GM19397 (cell line): ENCODE measurements around the gene P2RY2.
"Not testable (repeated sequence)": the region's sequence is repeated elsewhere in the genome, so short reads cannot be mapped to it uniquely, and the experiment has no call there.

ENCODE experiments used
- ATAC-seq: cut with Tn5 transposase; IDR thresholded peaks from one replicate; pipeline ENCODE4 v1.9.1; 2021; ENCODE audit warnings: mild to moderate bottlenecking, moderate library complexity; ENCODE audit not compliant: unreplicated experiment

P2RY2 gene

DNA sequence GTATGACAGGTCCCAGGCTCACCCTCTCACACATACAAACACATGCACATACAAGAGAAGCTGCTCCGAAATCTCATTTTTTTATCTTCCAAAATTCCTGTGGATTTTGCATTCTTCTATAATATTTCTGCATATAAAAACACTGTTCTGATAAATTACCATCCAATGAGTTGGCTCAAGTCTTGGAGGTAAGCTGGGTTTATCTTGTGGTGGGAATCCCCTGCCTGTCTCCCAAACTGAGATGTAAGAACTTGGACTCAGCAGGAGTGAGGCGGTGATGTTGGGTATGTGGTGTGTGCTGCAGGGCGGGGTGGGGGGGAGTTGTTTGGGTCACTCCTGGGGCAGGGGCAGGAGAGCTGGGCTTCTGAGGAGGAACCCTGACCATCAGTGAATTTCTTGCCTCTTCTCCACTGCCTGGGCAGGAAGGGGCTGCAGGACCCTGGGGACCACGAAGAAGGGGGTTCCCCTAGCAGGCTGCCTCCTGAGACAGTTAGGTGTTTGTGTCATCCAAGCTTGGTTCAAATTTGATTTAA is 47.3 kb downstream of the P2RY2 start:
- no peak for ATAC-seq

GRCh38 chr11:73265853-73266645 is 48.0 kb downstream of the P2RY2 start:
- ATAC-seq: no peak

DNA sequence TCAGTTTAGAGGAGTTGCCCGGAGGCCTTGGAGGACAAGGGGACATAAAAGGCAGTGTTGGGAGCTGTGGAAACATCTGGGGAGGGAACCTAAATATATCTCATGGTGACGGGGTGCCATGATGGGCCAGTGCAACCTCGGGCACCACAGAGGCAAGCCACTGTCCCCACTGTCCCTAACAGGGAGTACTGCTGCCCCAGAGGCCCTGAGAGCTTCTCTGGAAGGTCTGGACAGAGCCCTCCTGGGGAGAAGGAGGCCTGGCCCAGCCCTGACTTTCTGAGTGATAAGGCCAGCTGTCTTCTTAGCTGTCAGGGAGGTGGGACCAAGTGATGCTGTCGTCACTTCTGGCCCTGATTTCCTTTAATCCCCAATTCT is 48.6 kb downstream of the P2RY2 start:
- no peak for ATAC-seq

DNA sequence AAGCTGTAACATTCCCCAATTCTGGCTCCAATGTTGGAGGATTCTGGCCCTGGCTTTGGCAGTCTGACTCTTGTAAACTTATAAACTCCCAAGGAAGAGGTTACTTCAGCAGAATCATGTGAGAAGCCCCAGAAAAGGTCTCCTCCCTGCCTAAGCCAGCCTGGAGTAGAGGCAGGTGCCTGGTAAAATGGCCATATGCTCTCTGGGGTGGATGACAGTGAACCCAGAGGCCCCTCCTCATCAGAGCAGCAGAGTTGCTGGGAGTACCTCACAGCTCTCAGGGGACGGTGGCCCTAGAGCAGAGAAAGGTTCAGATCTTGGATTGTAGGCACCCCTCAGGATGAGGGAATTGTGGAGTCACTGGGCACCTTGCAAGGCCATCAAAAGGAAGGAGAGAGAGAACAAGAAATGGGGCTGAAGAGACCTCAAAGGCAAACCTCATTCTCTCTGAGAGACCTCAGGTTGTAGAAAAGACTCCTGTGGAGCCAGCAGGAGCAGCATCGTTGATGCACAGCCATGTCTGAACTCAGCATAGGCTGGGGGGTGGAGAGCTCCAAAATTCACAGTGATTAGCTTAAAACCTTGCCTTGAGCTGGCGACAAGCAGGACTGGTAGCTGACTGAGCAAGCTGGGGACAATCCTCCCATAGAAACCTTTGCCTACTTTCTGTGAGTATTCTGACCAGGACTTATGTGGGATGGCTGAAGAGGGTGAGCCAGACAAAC is 49.2 kb downstream of the P2RY2 start:
- no peak for ATAC-seq

- ATAC-seq: no peak
These were observed 49.9 kb downstream of the P2RY2 start for GRCh38 chr11:73267906-73268540.

GRCh38 chr11:73268671-73269271 is 50.7 kb downstream of the P2RY2 start:
- ATAC-seq: no peak

DNA sequence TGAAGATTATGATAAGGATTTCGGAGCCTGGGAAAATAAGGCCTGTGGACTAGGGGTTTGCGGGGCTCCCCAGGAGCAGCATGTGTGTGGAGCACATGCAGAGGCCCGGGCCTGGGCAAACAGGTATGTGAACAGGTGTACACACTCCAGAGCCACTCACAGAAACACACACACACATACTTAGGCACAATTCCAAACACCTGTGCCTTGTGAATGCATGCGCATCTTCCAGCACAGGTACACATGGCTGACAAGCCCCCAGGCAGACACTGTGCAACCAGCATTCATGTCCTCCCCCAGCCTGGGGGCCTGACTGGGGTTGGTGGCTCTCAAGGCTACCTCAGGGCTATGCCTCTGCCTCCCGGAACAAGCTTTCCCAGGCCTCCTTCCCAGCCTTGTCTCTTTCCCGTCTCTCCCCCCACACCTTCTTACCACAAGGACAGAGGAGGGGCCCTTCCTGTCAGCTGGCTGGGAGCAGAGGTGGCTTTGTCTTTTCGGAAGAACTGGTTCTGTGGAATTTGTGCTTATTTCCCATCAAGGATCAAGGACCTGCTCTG is 51.5 kb downstream of the P2RY2 start:
- no peak for ATAC-seq

DNA sequence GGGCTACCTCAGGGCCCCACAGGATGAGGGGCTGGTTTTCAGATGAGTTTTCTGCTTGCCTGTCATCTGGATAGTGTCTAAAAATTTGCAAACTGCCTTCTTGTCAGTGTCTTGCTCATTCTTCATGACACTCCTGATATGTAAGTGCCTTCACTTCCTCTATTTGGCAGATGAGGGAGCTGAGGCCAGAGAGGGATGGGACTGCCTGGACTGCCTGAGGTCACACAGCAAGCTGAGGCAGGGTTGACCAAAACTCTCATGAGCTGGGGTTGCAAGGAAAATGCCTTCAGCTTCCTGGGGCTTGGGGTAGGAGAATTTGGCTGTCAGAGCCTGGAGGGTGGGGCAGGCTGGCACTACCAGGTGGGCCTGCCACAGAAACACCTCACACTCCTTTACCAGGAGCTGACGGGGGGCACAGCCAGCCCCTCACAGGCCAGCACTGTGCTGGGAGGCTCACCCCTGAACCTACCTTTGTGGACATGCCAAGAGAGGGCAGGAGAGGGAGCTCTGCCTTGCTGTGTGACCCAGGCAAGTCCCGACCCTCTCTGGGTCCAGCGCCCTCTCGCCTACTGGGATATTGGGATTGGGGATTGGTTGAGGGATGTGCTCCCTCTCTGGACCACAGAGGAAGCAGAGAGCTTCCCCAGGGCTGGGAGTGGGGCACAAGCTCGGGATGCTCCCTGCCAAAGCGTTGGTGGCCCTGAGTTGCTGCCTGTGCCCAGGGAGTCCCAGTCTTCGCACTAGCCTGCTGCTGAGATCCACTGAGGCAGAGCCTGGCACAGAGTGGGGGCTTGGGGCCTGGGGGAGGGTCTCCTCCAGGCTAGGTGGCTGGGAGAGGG is 52.2 kb downstream of the P2RY2 start:
- no peak for ATAC-seq

DNA sequence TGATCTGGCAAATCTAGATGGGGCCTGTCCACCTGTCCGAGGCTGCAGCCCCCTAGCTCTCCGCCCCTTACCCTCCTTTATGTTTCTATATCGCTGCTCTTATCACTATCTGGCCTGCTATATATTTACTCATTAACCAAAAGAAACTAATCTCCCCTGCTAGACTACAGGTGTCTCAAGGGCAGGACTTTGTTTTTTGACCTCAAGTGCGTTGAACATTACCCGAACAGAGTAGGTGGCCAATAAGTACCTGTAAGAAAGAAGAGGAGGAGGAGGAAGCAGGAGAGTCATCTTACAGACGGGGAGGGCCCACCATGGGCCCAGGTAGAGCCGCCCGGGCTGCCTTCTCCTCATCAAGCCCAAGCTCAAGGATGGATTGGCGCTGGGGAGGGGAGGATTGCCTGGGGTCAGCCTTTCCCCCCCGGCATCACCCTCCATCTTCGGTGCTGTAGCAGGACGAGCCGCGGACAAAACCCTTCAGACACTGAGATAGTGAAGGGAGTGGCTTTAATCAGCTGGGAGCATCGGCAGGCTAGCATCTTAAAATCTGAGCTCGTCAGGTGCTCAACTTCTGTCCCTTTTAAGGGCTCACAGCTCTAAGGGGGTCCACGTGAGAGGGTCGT is 52.9 kb downstream of the P2RY2 start:
- ATAC-seq: no peak

DNA sequence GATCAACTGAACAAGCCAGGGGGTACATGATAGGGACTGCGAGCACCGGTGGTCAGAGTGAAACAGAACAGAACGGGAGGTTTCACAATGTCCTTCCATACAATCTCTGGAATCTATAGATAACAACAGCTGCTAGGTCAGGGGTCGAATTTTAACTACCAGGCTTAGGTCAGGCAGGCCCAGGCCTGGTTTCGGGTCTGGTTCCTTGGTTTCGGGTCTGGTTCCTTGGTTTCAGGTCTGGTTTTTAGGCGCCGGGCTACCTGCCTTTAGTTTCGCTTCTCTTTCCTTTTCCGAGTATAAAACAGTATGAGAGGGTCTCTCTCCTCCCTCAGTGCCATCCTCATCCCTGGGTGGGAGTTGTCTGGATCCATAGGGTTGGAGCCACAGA is 53.4 kb downstream of the P2RY2 start:
- not testable (repeated sequence) for ATAC-seq

DNA sequence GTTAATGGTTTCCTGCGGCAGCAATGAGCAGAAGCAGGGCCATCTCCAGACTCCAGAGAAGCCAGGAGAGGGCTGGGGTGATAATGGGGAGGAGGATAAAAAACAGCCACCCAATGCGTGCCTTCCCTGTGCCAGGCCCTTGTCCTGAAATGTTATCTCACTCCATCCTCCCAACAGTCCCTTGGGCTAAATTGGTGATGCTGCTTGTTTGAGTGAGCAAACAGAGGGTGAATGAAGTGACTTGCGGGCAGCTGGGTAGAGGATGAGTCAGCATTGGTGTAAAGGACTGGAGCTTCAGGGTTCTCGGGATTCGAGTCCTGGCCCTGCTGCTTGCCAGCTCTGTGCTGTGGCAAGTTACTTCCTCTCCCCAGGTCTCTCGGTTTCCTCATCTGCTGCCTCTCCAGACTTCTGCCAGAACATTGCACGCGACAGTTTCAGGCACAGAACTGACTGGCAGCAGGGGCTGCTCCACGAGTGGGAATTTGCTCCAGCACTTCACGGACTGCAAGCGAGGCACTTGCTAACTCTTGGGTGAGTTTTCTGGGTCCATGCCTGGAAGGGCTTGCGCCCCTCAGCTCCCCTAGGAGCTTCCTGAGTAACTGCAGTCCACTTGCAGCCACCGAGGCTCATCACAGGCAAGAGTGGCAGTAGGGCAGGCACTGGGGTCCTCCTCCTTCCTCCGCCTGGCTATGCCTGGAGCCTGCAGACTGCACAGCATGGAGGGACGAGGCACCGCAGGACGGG is 54.0 kb downstream of the P2RY2 start, which contains the start of gene P2RY6:
Gene P2RY6, plus strand, starts transcription at position 403 of the 744 bp plus-strand sequence. CDS start 24,181 bp downstream, outside the sequence.
- ATAC-seq: no peak

GRCh38 chr11:73272680-73273038 is 54.6 kb downstream of the P2RY2 start:
- no peak for ATAC-seq

- no peak for ATAC-seq
These were observed 55.3 kb downstream of the P2RY2 start for GRCh38 chr11:73273222-73273895.

DNA sequence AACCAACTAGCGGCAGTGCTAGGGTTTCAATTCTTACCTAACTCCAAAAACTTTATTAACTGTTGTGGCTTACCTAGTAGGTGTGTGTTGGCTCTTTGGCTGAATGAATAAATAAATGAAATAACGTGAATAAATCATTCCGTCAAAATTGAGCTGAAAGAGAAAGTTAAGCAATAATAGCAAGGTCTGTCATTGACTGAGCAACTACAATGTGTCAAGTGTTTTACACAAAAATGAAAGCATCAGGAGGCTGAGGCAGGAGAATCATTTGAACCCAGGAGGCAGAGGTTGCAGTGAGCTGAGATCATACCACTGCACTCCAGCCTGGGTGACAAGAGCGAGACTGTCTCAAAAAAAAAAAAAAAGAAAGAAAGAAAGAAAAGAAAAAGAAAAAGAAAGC is 56.1 kb downstream of the P2RY2 start:
- ATAC-seq: not testable (repeated sequence)

DNA sequence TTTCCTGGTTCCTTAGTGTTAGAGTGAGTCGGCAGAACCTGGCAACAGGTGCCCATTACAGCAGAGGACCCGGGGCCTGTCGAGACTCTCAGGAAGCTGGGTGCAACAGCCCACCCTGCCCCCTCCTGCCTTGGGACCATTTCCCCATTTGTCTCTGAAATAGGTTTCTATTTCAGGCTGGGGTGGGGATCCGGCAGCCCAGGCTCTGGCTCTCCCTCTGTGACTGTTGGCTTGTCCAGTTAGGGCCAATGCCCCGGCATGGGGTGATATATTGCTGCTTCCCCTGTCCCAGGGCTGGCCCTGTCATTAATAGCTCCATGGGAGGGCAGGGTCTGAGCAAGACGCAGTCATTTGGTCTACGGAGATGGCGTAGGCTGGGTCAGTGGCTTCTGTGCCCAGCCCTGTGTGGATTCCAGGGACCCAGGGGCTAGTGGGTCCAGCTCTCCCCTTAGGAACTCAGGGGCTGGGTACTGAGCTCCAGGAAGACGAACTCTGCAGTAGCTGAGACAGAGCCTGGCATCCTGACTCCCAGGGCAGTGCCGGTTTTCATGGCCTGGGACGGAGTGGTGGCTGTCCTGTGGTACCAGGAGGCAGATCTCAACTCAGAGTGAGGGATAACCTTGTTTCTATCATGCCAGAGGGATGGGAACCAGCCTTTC is 56.8 kb downstream of the P2RY2 start:
- no peak for ATAC-seq

DNA sequence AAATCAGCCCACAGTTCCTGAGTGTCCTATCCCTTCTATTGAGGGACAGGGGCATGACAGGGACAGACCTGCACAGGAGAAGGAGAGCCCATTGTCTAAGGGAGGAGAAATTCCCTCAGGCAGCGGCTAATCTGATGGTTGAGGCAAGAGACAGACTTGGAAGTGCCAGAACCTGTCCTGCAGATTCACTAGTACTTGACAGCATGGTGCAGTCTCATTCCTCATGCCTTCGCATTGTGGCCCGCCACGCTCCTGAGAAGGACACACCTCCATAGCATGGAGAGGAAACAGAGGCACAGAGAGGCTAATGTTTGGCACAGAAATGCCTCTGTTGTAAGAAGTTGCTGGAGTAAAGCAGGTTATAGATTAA is 57.3 kb downstream of the P2RY2 start:
- ATAC-seq: no peak

- no peak for ATAC-seq
These were observed 59.4 kb downstream of the P2RY2 start for GRCh38 chr11:73277467-73277866.

DNA sequence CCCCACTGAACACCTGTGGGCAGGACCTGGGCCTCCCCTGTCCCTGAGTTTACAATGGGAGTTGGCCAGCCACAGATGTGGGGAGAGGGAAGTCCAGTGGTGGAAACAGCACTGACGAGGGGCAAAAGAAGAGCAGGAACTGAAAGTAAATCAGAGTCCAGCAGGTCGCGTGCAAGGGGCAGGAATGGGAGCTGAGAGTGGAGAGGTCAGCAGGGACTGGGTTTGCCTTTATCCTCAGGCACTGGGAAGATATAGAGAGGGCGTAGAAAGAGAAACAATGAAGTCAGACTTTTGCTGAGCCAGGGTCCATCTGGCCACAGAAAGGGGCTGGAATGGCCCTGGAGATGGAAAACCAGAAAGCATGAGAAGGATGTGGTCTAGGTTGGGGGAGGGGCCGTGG is 62.5 kb downstream of the P2RY2 start:
- ATAC-seq: no peak
